Activated CD4-positive, alpha-beta T cell treated with anti-CD3 and anti-CD28 coated beads, Interleukin-2, amount 10 ng/mL, durations not matched to agents 24 days and 14 days (primary cell): ENCODE results near the gene TMEM132D. TPM values are rescaled to one million over a fixed set of nuclear protein-coding genes. Genes with fewer than 3 reads are reported as not detected.
"Not testable (repeated sequence)": the region's sequence is repeated elsewhere in the genome, so short reads cannot be mapped to it uniquely, and the experiment has no call there.

ENCODE experiments used
- DNase-seq: peaks from one replicate; pipeline ENCODE4 v3.0.0; 2022
- H3K27ac Mint-ChIP-seq: one replicate; pipeline ENCODE4 v1.8.0; 2022; ENCODE audit warnings: mild to moderate bottlenecking, mixed read lengths
- H3K27me3 Mint-ChIP-seq: one replicate; pipeline ENCODE4 v1.8.0; 2022; ENCODE audit warnings: mixed read lengths
- H3K36me3 Mint-ChIP-seq: one replicate; pipeline ENCODE4 v1.8.0; 2022; ENCODE audit warnings: low read depth, mild to moderate bottlenecking, mixed read lengths
- H3K4me1 Mint-ChIP-seq: one replicate; pipeline ENCODE4 v1.8.0; 2021; ENCODE audit warnings: mixed read lengths
- H3K4me3 Mint-ChIP-seq: one replicate; pipeline ENCODE4 v1.8.0; 2022; ENCODE audit warnings: mild to moderate bottlenecking, moderate library complexity, mixed read lengths
- H3K9me3 Mint-ChIP-seq: one replicate; pipeline ENCODE4 v1.8.0; 2021; ENCODE audit warnings: mixed read lengths
- intact Hi-C: fragments of 100-400 bp; cut with micrococcal nuclease; formaldehyde crosslinking; loops from one replicate; pipeline ENCODE4 v1.15.1; 2023
- total RNA-seq: library from RNA; stranded (reverse); gene quantifications from 2 replicates; pipeline ENCODE4 v1.2.3, GENCODE V29; 2022

Gene TMEM132D
- total RNA-seq, 1 donor from 2014 or later, result not detected

- peaks cover 15% of the 10 kb centered on the region for H3K9me3 Mint-ChIP-seq
- DNase-seq, H3K27me3 Mint-ChIP-seq, H3K36me3 Mint-ChIP-seq, H3K4me1 Mint-ChIP-seq, intact Hi-C loops, H3K27ac Mint-ChIP-seq, H3K4me3 Mint-ChIP-seq: not testable (repeated sequence)
Measured at GRCh38 chr12:129549020-129549419, 354.8 kb downstream of the TMEM132D start.

- Mint-ChIP-seq H3K27me3 (no peaks in the 10 kb centered on the region), H3K27ac (no peak overlapping the region), H3K36me3 (no peaks in the 10 kb centered on the region), H3K4me3 (no peak overlapping the region), H3K9me3 (peaks cover 17% of the 10 kb centered on the region), H3K4me1 (no peaks in the 10 kb centered on the region)
- intact Hi-C loops, result no loop called here
- DNase-seq, result no peak
Measured at GRCh38 chr12:129544716-129545115, 359.1 kb downstream of the TMEM132D start.

GRCh38 chr12:129540954-129541353 lies 362.9 kb downstream of the TMEM132D start:
- Mint-ChIP-seq H3K4me1 (no peaks in the 10 kb centered on the region), H3K4me3 (no peak overlapping the region), H3K27me3 (no peaks in the 10 kb centered on the region), H3K9me3 (peaks cover 17% of the 10 kb centered on the region), H3K36me3 (no peaks in the 10 kb centered on the region), H3K27ac (no peak overlapping the region)
- intact Hi-C loops, result no loop called here
- DNase-seq, result no peak

GRCh38 chr12:129540249-129540648 lies 363.6 kb downstream of the TMEM132D start:
- Mint-ChIP-seq H3K27me3 (no peaks in the 10 kb centered on the region), H3K36me3 (no peaks in the 10 kb centered on the region), H3K4me3 (no peak overlapping the region), H3K9me3 (peaks cover 17% of the 10 kb centered on the region), H3K4me1 (no peaks in the 10 kb centered on the region), H3K27ac (no peak overlapping the region)
- no peak for DNase-seq
- intact Hi-C loops, result no loop called here

GRCh38 chr12:129538724-129539335 lies 365.0 kb downstream of the TMEM132D start:
- not testable (repeated sequence) for DNase-seq, H3K4me1 Mint-ChIP-seq

GRCh38 chr12:129538137-129538536 lies 365.7 kb downstream of the TMEM132D start:
- Mint-ChIP-seq H3K4me1 (no peaks in the 10 kb centered on the region), H3K36me3 (no peaks in the 10 kb centered on the region), H3K27me3 (no peaks in the 10 kb centered on the region), H3K9me3 (peaks cover 17% of the 10 kb centered on the region), H3K4me3 (no peak overlapping the region), H3K27ac (no peak overlapping the region)
- no peak for DNase-seq
- intact Hi-C loops, result no loop called here

More at GRCh38 chr12:129538724-129539335, 365.0 kb downstream of the TMEM132D start:
- H3K27ac Mint-ChIP-seq, H3K27me3 Mint-ChIP-seq, intact Hi-C loops, H3K4me3 Mint-ChIP-seq, H3K36me3 Mint-ChIP-seq: not testable (repeated sequence)
- peaks cover 17% of the 10 kb centered on the region for H3K9me3 Mint-ChIP-seq

- H3K4me3 Mint-ChIP-seq, result no peak overlapping the region
- DNase-seq, result no peak
- peaks cover 14% of the 10 kb centered on the region for H3K9me3 Mint-ChIP-seq
- no peak overlapping the region for H3K27ac Mint-ChIP-seq
- no peaks in the 10 kb centered on the region for H3K36me3 Mint-ChIP-seq
- intact Hi-C loops, result no loop called here
- no peaks in the 10 kb centered on the region for H3K27me3 Mint-ChIP-seq
- no peaks in the 10 kb centered on the region for H3K4me1 Mint-ChIP-seq
Measured at GRCh38 chr12:129534966-129535750, 368.7 kb downstream of the TMEM132D start.

GRCh38 chr12:129532707-129533499 lies 370.9 kb downstream of the TMEM132D start:
- Mint-ChIP-seq H3K9me3 (peaks cover 9% of the 10 kb centered on the region), H3K4me1 (no peaks in the 10 kb centered on the region), H3K4me3 (no peak overlapping the region), H3K36me3 (no peaks in the 10 kb centered on the region), H3K27ac (no peak overlapping the region), H3K27me3 (no peaks in the 10 kb centered on the region)
- DNase-seq, result no peak
- intact Hi-C loops, result no loop called here

- H3K27me3 Mint-ChIP-seq, result no peaks in the 10 kb centered on the region
- intact Hi-C loops, result no loop called here
- no peaks in the 10 kb centered on the region for H3K36me3 Mint-ChIP-seq
- no peaks in the 10 kb centered on the region for H3K4me1 Mint-ChIP-seq
- no peak overlapping the region for H3K4me3 Mint-ChIP-seq
- H3K27ac Mint-ChIP-seq, result no peak overlapping the region
- DNase-seq, result no peak
- H3K9me3 Mint-ChIP-seq, result peaks cover 4% of the 10 kb centered on the region
Measured at GRCh38 chr12:129532082-129532481, 371.7 kb downstream of the TMEM132D start.

- no peak for DNase-seq
- no peaks in the 10 kb centered on the region for H3K27me3 Mint-ChIP-seq
Measured at GRCh38 chr12:129530984-129531383, 372.8 kb downstream of the TMEM132D start.

GRCh38 chr12:129530517-129530916 lies 373.3 kb downstream of the TMEM132D start:
- Mint-ChIP-seq H3K9me3 (peaks cover 4% of the 10 kb centered on the region), H3K27me3 (no peaks in the 10 kb centered on the region), H3K4me1 (no peaks in the 10 kb centered on the region), H3K4me3 (no peak overlapping the region), H3K36me3 (no peaks in the 10 kb centered on the region), H3K27ac (no peak overlapping the region)
- no peak for DNase-seq
- intact Hi-C loops, result no loop called here

More at GRCh38 chr12:129530984-129531383, 372.8 kb downstream of the TMEM132D start:
- H3K36me3 Mint-ChIP-seq, result no peaks in the 10 kb centered on the region
- no peak overlapping the region for H3K27ac Mint-ChIP-seq
- intact Hi-C loops, result no loop called here
- no peaks in the 10 kb centered on the region for H3K4me1 Mint-ChIP-seq
- H3K4me3 Mint-ChIP-seq, result no peak overlapping the region
- H3K9me3 Mint-ChIP-seq, result peaks cover 4% of the 10 kb centered on the region

GRCh38 chr12:129527506-129527905 lies 376.3 kb downstream of the TMEM132D start:
- H3K27ac Mint-ChIP-seq, result no peak overlapping the region
- peaks cover 4% of the 10 kb centered on the region for H3K9me3 Mint-ChIP-seq
- intact Hi-C loops, result no loop called here
- no peak for DNase-seq
- H3K4me3 Mint-ChIP-seq, result no peak overlapping the region
- H3K4me1 Mint-ChIP-seq, result no peaks in the 10 kb centered on the region
- no peaks in the 10 kb centered on the region for H3K27me3 Mint-ChIP-seq
- no peaks in the 10 kb centered on the region for H3K36me3 Mint-ChIP-seq

- Mint-ChIP-seq H3K4me1 (no peaks in the 10 kb centered on the region), H3K27me3 (no peaks in the 10 kb centered on the region), H3K4me3 (no peak overlapping the region), H3K9me3 (no peaks in the 10 kb centered on the region), H3K36me3 (no peaks in the 10 kb centered on the region), H3K27ac (no peak overlapping the region)
- DNase-seq, result no peak
- intact Hi-C loops, result no loop called here
Measured at GRCh38 chr12:129523621-129524020, 380.2 kb downstream of the TMEM132D start.

- H3K36me3 Mint-ChIP-seq, result no peaks in the 10 kb centered on the region
- DNase-seq, result no peak
Measured at GRCh38 chr12:129520739-129521138, 383.1 kb downstream of the TMEM132D start.

More at GRCh38 chr12:129520739-129521138, 383.1 kb downstream of the TMEM132D start:
- Mint-ChIP-seq H3K4me3 (no peak overlapping the region), H3K9me3 (peaks cover 8% of the 10 kb centered on the region), H3K4me1 (no peaks in the 10 kb centered on the region), H3K27ac (no peak overlapping the region), H3K27me3 (no peaks in the 10 kb centered on the region)
- intact Hi-C loops, result no loop called here
